Measurements from ENCODE around the gene DLG4.

Gene DLG4

DNA sequence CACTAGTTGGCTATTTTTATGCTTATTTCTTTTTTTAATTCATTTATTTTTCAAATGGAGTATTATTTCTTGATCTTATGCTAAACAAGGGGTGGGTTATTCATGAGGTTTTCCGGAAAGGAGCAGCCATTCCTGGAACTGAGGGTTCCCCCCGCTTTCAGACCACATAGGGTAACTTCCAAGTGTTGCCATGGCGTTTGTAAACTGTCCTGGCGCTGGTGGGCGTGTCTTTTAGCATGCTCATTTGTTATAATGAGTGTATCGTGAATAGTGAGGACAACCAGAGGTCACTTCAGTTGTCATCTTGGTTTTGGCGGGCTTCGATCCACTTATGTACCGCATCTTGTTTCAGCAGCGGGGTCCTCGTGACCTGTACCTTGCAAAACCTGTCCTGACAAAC is 75.4 kb downstream of the DLG4 start:
- Histone ChIP-seq H3K9me2 (replicated peaks; ENCODE audit: control insufficient read depth, low read length) (no peaks in the 10 kb centered on the region), H3K27me3 (ENCODE audit: control insufficient read depth, low read length) (no peaks in the 10 kb centered on the region), H3K27ac (ENCODE audit: low read depth, low read length) (no peak overlapping the region), H3F3A (ENCODE audit: control insufficient read depth, insufficient read depth) (no peaks in the 10 kb centered on the region), H3K4me3 (ENCODE audit: low read length) (no peak overlapping the region), H4K20me1 (ENCODE audit: control insufficient read depth, insufficient read depth, low read depth, low read length) (no peaks in the 10 kb centered on the region), H3K79me2 (ENCODE audit: control insufficient read depth, low read length) (no peaks in the 10 kb centered on the region), H3K4me2 (ENCODE audit: low read length) (no peak overlapping the region), H3K4me1 (ENCODE audit: control insufficient read depth, low read length) (no peaks in the 10 kb centered on the region), H3K9me3 (ENCODE audit: control insufficient read depth, insufficient read depth, low read length) (no peaks in the 10 kb centered on the region), H3K36me3 (ENCODE audit: control insufficient read depth, low read length) (no peaks in the 10 kb centered on the region)
- TF ChIP-seq EZH2phosphoT487 (IDR thresholded peaks at IDR 0.05; ENCODE audit: borderline replicate concordance, low read length) = no peak
- TF ChIP-seq, protein P1, sequence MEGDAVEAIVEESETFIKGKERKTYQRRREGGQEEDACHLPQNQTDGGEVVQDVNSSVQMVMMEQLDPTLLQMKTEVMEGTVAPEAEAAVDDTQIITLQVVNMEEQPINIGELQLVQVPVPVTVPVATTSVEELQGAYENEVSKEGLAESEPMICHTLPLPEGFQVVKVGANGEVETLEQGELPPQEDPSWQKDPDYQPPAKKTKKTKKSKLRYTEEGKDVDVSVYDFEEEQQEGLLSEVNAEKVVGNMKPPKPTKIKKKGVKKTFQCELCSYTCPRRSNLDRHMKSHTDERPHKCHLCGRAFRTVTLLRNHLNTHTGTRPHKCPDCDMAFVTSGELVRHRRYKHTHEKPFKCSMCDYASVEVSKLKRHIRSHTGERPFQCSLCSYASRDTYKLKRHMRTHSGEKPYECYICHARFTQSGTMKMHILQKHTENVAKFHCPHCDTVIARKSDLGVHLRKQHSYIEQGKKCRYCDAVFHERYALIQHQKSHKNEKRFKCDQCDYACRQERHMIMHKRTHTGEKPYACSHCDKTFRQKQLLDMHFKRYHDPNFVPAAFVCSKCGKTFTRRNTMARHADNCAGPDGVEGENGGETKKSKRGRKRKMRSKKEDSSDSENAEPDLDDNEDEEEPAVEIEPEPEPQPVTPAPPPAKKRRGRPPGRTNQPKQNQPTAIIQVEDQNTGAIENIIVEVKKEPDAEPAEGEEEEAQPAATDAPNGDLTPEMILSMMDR (IDR thresholded peaks at IDR 0.05; ENCODE audit: low read depth, low read length, poor library complexity, severe bottlenecking) = no peak

DNA sequence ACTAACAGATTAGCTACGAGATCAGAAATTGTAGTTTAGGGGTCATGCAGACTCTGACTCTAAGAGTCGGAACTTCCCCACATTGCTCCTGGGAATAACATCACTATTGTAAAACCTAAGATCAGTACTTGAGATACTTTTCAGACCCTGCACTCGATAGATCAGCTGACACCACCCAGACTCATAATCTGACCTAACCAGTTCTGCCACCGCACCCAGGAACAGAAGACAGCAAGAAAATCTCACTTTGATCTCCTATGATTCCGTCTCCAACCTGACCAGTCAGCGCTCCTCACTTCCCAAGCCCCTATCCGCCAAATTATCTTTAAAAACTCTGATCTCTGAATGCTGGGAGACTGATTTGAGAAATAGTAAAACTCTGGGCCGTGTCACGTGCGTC is 77.8 kb downstream of the DLG4 start:
- no peak for TF ChIP-seq EZH2phosphoT487 (IDR thresholded peaks at IDR 0.05; ENCODE audit: borderline replicate concordance, low read length)
- TF ChIP-seq, protein P1 (IDR thresholded peaks at IDR 0.05; ENCODE audit: low read depth, low read length, poor library complexity, severe bottlenecking) = no peak
- H3K27me3 ChIP-seq (ENCODE audit: control insufficient read depth, low read length) = 0 out of 2 replicates have a peak, but pooled peaks cover 3% of the 10 kb centered on the region
- H3K9me2 ChIP-seq (replicated peaks; ENCODE audit: control insufficient read depth, low read length) = no peaks in the 10 kb centered on the region
- H3K4me3 ChIP-seq (ENCODE audit: low read length) = no peak overlapping the region
- H3K79me2 ChIP-seq (ENCODE audit: control insufficient read depth, low read length) = no peaks in the 10 kb centered on the region
- H3F3A ChIP-seq (ENCODE audit: control insufficient read depth, insufficient read depth) = no peaks in the 10 kb centered on the region
- H3K27ac ChIP-seq (ENCODE audit: low read depth, low read length) = no peak overlapping the region
- H3K4me2 ChIP-seq (ENCODE audit: low read length) = no peak overlapping the region
- no peaks in the 10 kb centered on the region for H3K36me3 ChIP-seq (ENCODE audit: control insufficient read depth, low read length)
- H3K4me1 ChIP-seq (ENCODE audit: control insufficient read depth, low read length) = no peaks in the 10 kb centered on the region
- no peaks in the 10 kb centered on the region for H4K20me1 ChIP-seq (ENCODE audit: control insufficient read depth, insufficient read depth, low read depth, low read length)
- no peaks in the 10 kb centered on the region for H3K9me3 ChIP-seq (ENCODE audit: control insufficient read depth, insufficient read depth, low read length)

- no peaks in the 10 kb centered on the region for H3K9me2 ChIP-seq (replicated peaks; ENCODE audit: control insufficient read depth, low read length)
- no peaks in the 10 kb centered on the region for H3K36me3 ChIP-seq (ENCODE audit: control insufficient read depth, low read length)
- H3K79me2 ChIP-seq (ENCODE audit: control insufficient read depth, low read length) = no peaks in the 10 kb centered on the region
- no peak overlapping the region for H3K4me2 ChIP-seq (ENCODE audit: low read length)
- H3K4me3 ChIP-seq (ENCODE audit: low read length) = no peak overlapping the region
- no peaks in the 10 kb centered on the region for H3K4me1 ChIP-seq (ENCODE audit: control insufficient read depth, low read length)
- no peaks in the 10 kb centered on the region for H4K20me1 ChIP-seq (ENCODE audit: control insufficient read depth, insufficient read depth, low read depth, low read length)
- H3K9me3 ChIP-seq (ENCODE audit: control insufficient read depth, insufficient read depth, low read length) = no peaks in the 10 kb centered on the region
- no peaks in the 10 kb centered on the region for H3F3A ChIP-seq (ENCODE audit: control insufficient read depth, insufficient read depth)
- 0 out of 2 replicates have a peak, but pooled peaks cover 3% of the 10 kb centered on the region for H3K27me3 ChIP-seq (ENCODE audit: control insufficient read depth, low read length)
- H3K27ac ChIP-seq (ENCODE audit: low read depth, low read length) = no peak overlapping the region
- TF ChIP-seq, protein P1 (IDR thresholded peaks at IDR 0.05; ENCODE audit: low read depth, low read length, poor library complexity, severe bottlenecking) = no peak
- TF ChIP-seq EZH2phosphoT487 (IDR thresholded peaks at IDR 0.05; ENCODE audit: borderline replicate concordance, low read length) = no peak
These were observed 80.2 kb downstream of the DLG4 start for GRCh38 chr17:7139400-7139799.

Measured in DOHH2 (cell line).